ENCODE data around the gene ACTR3C. TPM values are rescaled to one million over a fixed set of nuclear protein-coding genes. Genes with fewer than 3 reads are reported as not detected.
A peak's percentile ranks its signal among the peaks of the same experiment; 100 is the strongest.
"Not testable (repeated sequence)": the region's sequence is repeated elsewhere in the genome, so short reads cannot be mapped to it uniquely, and the experiment has no call there.

The ACTR3C gene
- total and polyA plus RNA-seq, 2 experiments from 2014 or later, result 1.5 to 3.5 TPM

GRCh38 chr7:150317748-150318444, 5.4 kb downstream of the ACTR3C start:
- Mint-ChIP-seq H3K27ac (0 out of 2 replicates have a peak overlapping the region, but pooled peaks have one; percentile 2), H3K4me3 (no peak overlapping the region; the same call in 2 of the 3 replicates), H3K9me3 (no peaks in the 10 kb centered on the region), H3K36me3 (ENCODE audit: low read depth) (no peaks in the 10 kb centered on the region), H3K27me3 (ENCODE audit: insufficient read depth, low read depth, poor library complexity) (peaks cover 14% of the 10 kb centered on the region), H3K4me1 (peaks cover 39% of the 10 kb centered on the region)
- peaks cover 62% of the 10 kb centered on the region for H3K4me1 ChIP-seq (ENCODE audit: insufficient read depth)
- no peak overlapping the region; the same call in 1 of the 2 replicates for H3K27ac ChIP-seq (ENCODE audit: low read depth)
- no peak overlapping the region for H3K4me2 ChIP-seq
- peaks cover 14% of the 10 kb centered on the region for H3F3A ChIP-seq (replicated peaks; ENCODE audit: low read depth)
- TF ChIP-seq CTCF (conservative IDR thresholded peaks at IDR 0.05; ENCODE audit: low read depth in 2 of 2) (no peak), STAT1 (IDR thresholded peaks at IDR 0.05; ENCODE audit: unreplicated experiment) (no peak), CREB1 (CRISPR knock-in tag; IDR thresholded peaks at IDR 0.05; ENCODE audit: low read depth) (no peak), EZH2phosphoT487 (IDR thresholded peaks at IDR 0.05; ENCODE audit: unreplicated experiment) (no peak), ZNF331 (CRISPR knock-in tag; IDR thresholded peaks at IDR 0.05; ENCODE audit: low read depth) (no peak), ETS1 (IDR thresholded peaks at IDR 0.05) (no peak), POLR2AphosphoS5 (IDR thresholded peaks at IDR 0.05; ENCODE audit: low read depth) (no peak), ZNF114 (CRISPR knock-in tag; IDR thresholded peaks at IDR 0.05) (no peak), ZNF462 (CRISPR knock-in tag; IDR thresholded peaks at IDR 0.05) (no peak), JUNB (IDR thresholded peaks at IDR 0.05; ENCODE audit: unreplicated experiment) (no peak)
- peaks cover 8% of the 10 kb centered on the region; the same call in 1 of the 2 replicates for H3K9me2 ChIP-seq (ENCODE audit: insufficient read depth)
- H3K4me3 ChIP-seq, result no peak overlapping the region
- H3K79me2 ChIP-seq (replicated peaks; ENCODE audit: insufficient read depth), result 0 out of 2 replicates have a peak, but pooled peaks cover 8% of the 10 kb centered on the region
- peak; percentile 19; the same call in 2 of the 3 replicates for ATAC-seq
- DNase-seq (ENCODE audit: low spot score), result peak; percentile 19
- H4K20me1 ChIP-seq (replicated peaks; ENCODE audit: insufficient read depth), result no peaks in the 10 kb centered on the region
- H3K36me3 ChIP-seq (ENCODE audit: insufficient read depth), result no peaks in the 10 kb centered on the region
- H2AFZ ChIP-seq, result no peak overlapping the region
- H3K27me3 ChIP-seq (ENCODE audit: insufficient read depth), result 0 out of 2 replicates have a peak, but pooled peaks cover 2% of the 10 kb centered on the region

GRCh38 chr7:150316987-150317386, 6.4 kb downstream of the ACTR3C start:
- not testable (repeated sequence) for H3K27me3 ChIP-seq (ENCODE audit: insufficient read depth); H4K20me1 ChIP-seq (replicated peaks; ENCODE audit: insufficient read depth); H3K9me3 Mint-ChIP-seq; H3K27ac Mint-ChIP-seq; H3K79me2 ChIP-seq (replicated peaks; ENCODE audit: insufficient read depth); H2AFZ ChIP-seq; DNase-seq (ENCODE audit: low spot score); H3K9me2 ChIP-seq (ENCODE audit: insufficient read depth); H3K36me3 ChIP-seq (ENCODE audit: insufficient read depth); H3K4me3 ChIP-seq; ATAC-seq; H3K27ac ChIP-seq (ENCODE audit: low read depth); H3K4me2 ChIP-seq; H3K4me3 Mint-ChIP-seq; H3K36me3 Mint-ChIP-seq (ENCODE audit: low read depth)
- H3K27me3 Mint-ChIP-seq (ENCODE audit: insufficient read depth, low read depth, poor library complexity), result peaks cover 11% of the 10 kb centered on the region
- Histone ChIP-seq H3K4me1 (ENCODE audit: insufficient read depth) (peaks cover 62% of the 10 kb centered on the region), H3F3A (replicated peaks; ENCODE audit: low read depth) (peaks cover 12% of the 10 kb centered on the region)
- peaks cover 41% of the 10 kb centered on the region for H3K4me1 Mint-ChIP-seq
